Endothelial cell (in vitro differentiated cells): ENCODE results near the gene AUTS2. TPM values are rescaled to one million over a fixed set of nuclear protein-coding genes. Genes with fewer than 3 reads are reported as not detected.

ENCODE experiments used
- DNase-seq: peaks from one replicate; pipeline ENCODE4 v3.0.0; 2021; ENCODE audit warnings: low spot score
- H3K27ac Mint-ChIP-seq: one replicate; pipeline ENCODE4 v1.8.0; 2021; ENCODE audit warnings: mixed read lengths, inconsistent platforms; ENCODE audit not compliant: unreplicated experiment
- H3K27me3 Mint-ChIP-seq: one replicate; pipeline ENCODE4 v1.8.0; 2021; ENCODE audit warnings: mild to moderate bottlenecking, moderate library complexity, mixed read lengths, inconsistent platforms; ENCODE audit not compliant: unreplicated experiment
- H3K36me3 Mint-ChIP-seq: one replicate; pipeline ENCODE4 v1.8.0; 2021; ENCODE audit warnings: mild to moderate bottlenecking, low read depth, mixed read lengths, inconsistent platforms; ENCODE audit not compliant: unreplicated experiment
- H3K4me1 Mint-ChIP-seq: one replicate; pipeline ENCODE4 v1.8.0; 2021; ENCODE audit warnings: mild to moderate bottlenecking, mixed read lengths, inconsistent platforms; ENCODE audit not compliant: unreplicated experiment
- H3K4me3 Mint-ChIP-seq: one replicate; pipeline ENCODE4 v1.8.0; 2021; ENCODE audit warnings: mild to moderate bottlenecking, mixed read lengths, inconsistent platforms; ENCODE audit not compliant: unreplicated experiment
- H3K9me3 Mint-ChIP-seq: one replicate; pipeline ENCODE4 v1.8.0; 2021; ENCODE audit warnings: mixed read lengths, inconsistent platforms; ENCODE audit not compliant: unreplicated experiment
- CTCF ChIP-seq: fragments of 200-600 bp; sonication (generic); IDR thresholded peaks from one replicate; pipeline ENCODE4 v1.5.0; 2021; ENCODE audit warnings: antibody characterized with exemption; ENCODE audit not compliant: unreplicated experiment
- total RNA-seq: library from RNA; stranded (reverse); fragmentation: NEBNext Ultra II Directional; extraction: Animal tissue kit (Norgen Biotek cat#: 25700); gene quantifications from one replicate; pipeline ENCODE4 v1.2.1, GENCODE V29; 2021; ENCODE audit not compliant: unreplicated experiment

The AUTS2 gene
- total RNA-seq, 1 donor from 2014 or later, result 103 TPM

GRCh38 chr7:70761711-70762328 is 1163.5 kb downstream of the AUTS2 start:
- no peak for DNase-seq
- H3K36me3 Mint-ChIP-seq, result peaks cover 19% of the 10 kb centered on the region
- H3K27ac Mint-ChIP-seq, result no peak overlapping the region
- no peak overlapping the region for H3K4me3 Mint-ChIP-seq
- H3K4me1 Mint-ChIP-seq, result peaks cover 7% of the 10 kb centered on the region
- peaks cover 2% of the 10 kb centered on the region for H3K27me3 Mint-ChIP-seq
- TF ChIP-seq CTCF, result no peak
- no peaks in the 10 kb centered on the region for H3K9me3 Mint-ChIP-seq

- Mint-ChIP-seq H3K27ac (no peak overlapping the region), H3K36me3 (peaks cover 22% of the 10 kb centered on the region), H3K4me3 (no peak overlapping the region), H3K4me1 (peaks cover 7% of the 10 kb centered on the region), H3K27me3 (peaks cover 2% of the 10 kb centered on the region), H3K9me3 (no peaks in the 10 kb centered on the region)
- no peak for TF ChIP-seq CTCF
- DNase-seq, result no peak
Measured at GRCh38 chr7:70762696-70763095, 1164.4 kb downstream of the AUTS2 start.

- Mint-ChIP-seq H3K27me3 (peaks cover 2% of the 10 kb centered on the region), H3K36me3 (peaks cover 31% of the 10 kb centered on the region), H3K4me1 (peaks cover 2% of the 10 kb centered on the region), H3K27ac (no peak overlapping the region), H3K4me3 (no peak overlapping the region), H3K9me3 (no peaks in the 10 kb centered on the region)
- no peak for DNase-seq
- TF ChIP-seq CTCF, result no peak
Measured at GRCh38 chr7:70763961-70764691, 1165.9 kb downstream of the AUTS2 start.

GRCh38 chr7:70764701-70765208 is 1166.5 kb downstream of the AUTS2 start:
- no peak overlapping the region for H3K27ac Mint-ChIP-seq
- peaks cover 31% of the 10 kb centered on the region for H3K36me3 Mint-ChIP-seq
- H3K4me3 Mint-ChIP-seq, result peak overlapping the region; percentile 12
- peaks cover 2% of the 10 kb centered on the region for H3K27me3 Mint-ChIP-seq
- no peaks in the 10 kb centered on the region for H3K9me3 Mint-ChIP-seq
- DNase-seq, result no peak
- TF ChIP-seq CTCF, result no peak
- peaks cover 2% of the 10 kb centered on the region for H3K4me1 Mint-ChIP-seq

- Mint-ChIP-seq H3K27ac (no peak overlapping the region), H3K4me1 (peaks cover 2% of the 10 kb centered on the region), H3K4me3 (no peak overlapping the region), H3K36me3 (peaks cover 31% of the 10 kb centered on the region), H3K9me3 (no peaks in the 10 kb centered on the region), H3K27me3 (peaks cover 2% of the 10 kb centered on the region)
- no peak for TF ChIP-seq CTCF
- no peak for DNase-seq
Measured at GRCh38 chr7:70765651-70766050, 1167.4 kb downstream of the AUTS2 start.
